ENCODE results near the gene PARP3. TPM values are rescaled to one million over a fixed set of nuclear protein-coding genes. Genes with fewer than 3 reads are reported as not detected.

PARP3 gene
- total RNA-seq (28.5 TPM), polyA plus RNA-seq (ENCODE audit: insufficient read depth, low read depth, low replicate concordance) (30.1 TPM)
- long read RNA-seq, donor 1, partial matches to known transcripts: 0 of 4 reads
- long read RNA-seq, donor 1, other reads (novel, unspliced or antisense): 0 of 4 reads
- long read RNA-seq, donor 2, partial matches to known transcripts: 0 of 2 reads
- long read RNA-seq, donor 2, other reads (novel, unspliced or antisense): 0 of 2 reads
- long read RNA-seq, donor 3, partial matches to known transcripts: 0 of 4 reads
- long read RNA-seq, donor 3, other reads (novel, unspliced or antisense): 0 of 4 reads
- long read RNA-seq, donor 4, partial matches to known transcripts: 0 of 2 reads
- long read RNA-seq, donor 4, other reads (novel, unspliced or antisense): 0 of 2 reads
- long read RNA-seq, donor 5: 0 reads
- long read RNA-seq, donor 6, partial matches to known transcripts: 0 of 1 reads
- long read RNA-seq, donor 6, other reads (novel, unspliced or antisense): 0 of 1 reads
- long read RNA-seq, donor 7, transcript PARP3-201 (11 exons, 2,336 nt): major isoform, 5 of 35 reads
- long read RNA-seq, donor 7, partial matches to known transcripts: 14 of 35 reads
- long read RNA-seq, donor 7, other reads (novel, unspliced or antisense): 14 of 35 reads
- long read RNA-seq, donor 8, partial matches to known transcripts: 0 of 4 reads
- long read RNA-seq, donor 8, other reads (novel, unspliced or antisense): 0 of 4 reads
- long read RNA-seq, donor 9: 0 reads
- long read RNA-seq, donor 10: 0 reads

- peak; percentile 99 for TF ChIP-seq CTCF (IDR thresholded peaks at IDR 0.05; ENCODE audit: borderline replicate concordance, extremely low read depth, insufficient read depth)
- Histone ChIP-seq H3K4me1 (ENCODE audit: control insufficient read depth in 2 of 3, insufficient read depth in 2 of 3, low read depth in 1 of 3, low read length in 3 of 3) (peaks cover 0 to 17% (median 15%) of the 10 kb centered on the region in 3 donors), H3K27ac (ENCODE audit: low read depth in 2 of 2, low read length in 2 of 2) (peak within 1 kb of the TSS; percentile 95 to 96), H3K9ac (ENCODE audit: low read length in 3 of 3) (peak within 1 kb of the TSS; percentile 50 to 95 (median 78)), H3K9me3 (ENCODE audit: control insufficient read depth in 2 of 3, insufficient read depth in 1 of 3, low read length in 3 of 3) (no peaks in the 10 kb centered on the region), H3K4me3 (ENCODE audit: low read length in 3 of 3) (peak within 1 kb of the TSS; percentile 69 to 85 (median 70)), H3K27me3 (ENCODE audit: control insufficient read depth, insufficient read depth, low read length) (no peaks in the 10 kb centered on the region), H3K36me3 (ENCODE audit: control insufficient read depth in 2 of 3, insufficient read depth in 3 of 3, low read length in 3 of 3) (peaks cover 0 to 15% (median 6%) of the 10 kb centered on the region in 3 donors)
- FAIRE-seq: peak; percentile 99
- intact Hi-C loops (cut with DNase I): no loop called here
- DNase-seq: peak; percentile 100
Observed at GRCh38 chr3:51941798-51942602, at the start of gene PARP3, which contains the start of gene RRP9. Gene PARP3, plus strand, starts transcription at chr3:51942363. Its CDS starts 993 bp downstream, at chr3:51943356. Gene RRP9, minus strand, starts transcription at chr3:51941904. Its CDS starts 37 bp downstream, at chr3:51941867.

DNA sequence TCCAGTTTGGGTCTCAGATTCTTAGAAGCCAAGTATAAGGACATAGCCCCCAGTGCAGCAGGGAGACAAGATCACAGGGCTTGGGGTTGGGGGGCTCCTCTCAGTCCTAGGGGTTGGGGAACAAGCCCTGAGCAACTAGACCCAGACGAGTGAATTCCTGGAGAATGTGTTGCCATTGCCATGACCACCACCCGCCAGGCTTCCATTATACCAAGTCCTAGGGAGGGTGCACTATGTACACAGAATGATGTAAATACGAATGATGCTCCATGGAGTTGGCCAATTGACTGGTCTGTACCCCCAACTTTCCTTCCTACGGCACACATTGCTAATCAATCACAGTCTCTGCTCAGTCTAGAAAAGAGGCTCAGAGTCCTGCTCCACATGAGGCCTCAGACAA is 47.8 kb upstream of the PARP3 start:
- FAIRE-seq (no peak), DNase-seq (no peak)
- Histone ChIP-seq H3K27me3 (ENCODE audit: control insufficient read depth, insufficient read depth, low read length) (no peaks in the 10 kb centered on the region), H3K9ac (ENCODE audit: low read length in 3 of 3) (no peak overlapping the region), H3K36me3 (ENCODE audit: control insufficient read depth in 2 of 3, insufficient read depth in 3 of 3, low read length in 3 of 3) (no peaks in the 10 kb centered on the region), H3K9me3 (ENCODE audit: control insufficient read depth in 2 of 3, insufficient read depth in 1 of 3, low read length in 3 of 3) (no peaks in the 10 kb centered on the region), H3K4me3 (ENCODE audit: low read length in 3 of 3) (no peak overlapping the region), H3K4me1 (ENCODE audit: control insufficient read depth in 2 of 3, insufficient read depth in 2 of 3, low read depth in 1 of 3, low read length in 3 of 3) (no peaks in the 10 kb centered on the region), H3K27ac (ENCODE audit: low read depth in 2 of 2, low read length in 2 of 2) (no peak overlapping the region)
- no peak for TF ChIP-seq CTCF (IDR thresholded peaks at IDR 0.05; ENCODE audit: borderline replicate concordance, extremely low read depth, insufficient read depth)
- intact Hi-C loops (cut with DNase I): no loop called here

DNA sequence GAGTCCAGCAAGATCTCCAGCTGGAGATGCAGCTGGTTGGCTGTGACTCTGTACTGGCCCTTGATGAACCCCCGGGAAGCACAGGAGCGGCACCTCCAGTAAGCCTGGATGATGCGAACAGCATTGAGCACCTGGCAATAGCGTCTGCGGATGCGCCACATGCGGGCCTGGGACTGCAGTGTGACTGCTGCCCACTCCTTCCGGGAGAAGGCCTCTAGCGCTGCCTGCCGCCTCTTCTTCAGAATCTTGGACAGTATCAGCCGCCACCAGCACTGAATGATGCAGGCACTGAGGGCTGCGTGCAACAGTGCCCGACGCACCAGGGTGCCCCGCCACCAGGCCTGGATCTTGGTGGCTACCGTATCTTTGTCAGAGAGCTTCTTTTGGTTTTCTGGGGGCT is 47.2 kb upstream of the PARP3 start:
- no peak for FAIRE-seq
- intact Hi-C loops (cut with DNase I): no loop called here

More for the DNA sequence above, 47.2 kb upstream of the PARP3 start:
- Histone ChIP-seq H3K9ac (ENCODE audit: low read length in 3 of 3) (no peak overlapping the region), H3K9me3 (ENCODE audit: control insufficient read depth in 2 of 3, insufficient read depth in 1 of 3, low read length in 3 of 3) (no peaks in the 10 kb centered on the region), H3K27me3 (ENCODE audit: control insufficient read depth, insufficient read depth, low read length) (no peaks in the 10 kb centered on the region), H3K36me3 (ENCODE audit: control insufficient read depth in 2 of 3, insufficient read depth in 3 of 3, low read length in 3 of 3) (no peaks in the 10 kb centered on the region), H3K27ac (ENCODE audit: low read depth in 2 of 2, low read length in 2 of 2) (no peak overlapping the region), H3K4me3 (ENCODE audit: low read length in 3 of 3) (no peak overlapping the region), H3K4me1 (ENCODE audit: control insufficient read depth in 2 of 3, insufficient read depth in 2 of 3, low read depth in 1 of 3, low read length in 3 of 3) (no peaks in the 10 kb centered on the region)
- peak in 1 of 5 donors; percentile 51 for DNase-seq
- no peak for TF ChIP-seq CTCF (IDR thresholded peaks at IDR 0.05; ENCODE audit: borderline replicate concordance, extremely low read depth, insufficient read depth)
